Measurements from ENCODE around the gene EBI3. TPM values are rescaled to one million over a fixed set of nuclear protein-coding genes. Genes with fewer than 3 reads are reported as not detected.

The EBI3 gene
- 1.2 to 2.6 TPM (median 1.2 TPM) in 3 replicates for total RNA-seq
- long read RNA-seq, partial matches to known transcripts = 1 of 2 reads
- long read RNA-seq, other reads (novel, unspliced or antisense) = 0 of 2 reads

DNA sequence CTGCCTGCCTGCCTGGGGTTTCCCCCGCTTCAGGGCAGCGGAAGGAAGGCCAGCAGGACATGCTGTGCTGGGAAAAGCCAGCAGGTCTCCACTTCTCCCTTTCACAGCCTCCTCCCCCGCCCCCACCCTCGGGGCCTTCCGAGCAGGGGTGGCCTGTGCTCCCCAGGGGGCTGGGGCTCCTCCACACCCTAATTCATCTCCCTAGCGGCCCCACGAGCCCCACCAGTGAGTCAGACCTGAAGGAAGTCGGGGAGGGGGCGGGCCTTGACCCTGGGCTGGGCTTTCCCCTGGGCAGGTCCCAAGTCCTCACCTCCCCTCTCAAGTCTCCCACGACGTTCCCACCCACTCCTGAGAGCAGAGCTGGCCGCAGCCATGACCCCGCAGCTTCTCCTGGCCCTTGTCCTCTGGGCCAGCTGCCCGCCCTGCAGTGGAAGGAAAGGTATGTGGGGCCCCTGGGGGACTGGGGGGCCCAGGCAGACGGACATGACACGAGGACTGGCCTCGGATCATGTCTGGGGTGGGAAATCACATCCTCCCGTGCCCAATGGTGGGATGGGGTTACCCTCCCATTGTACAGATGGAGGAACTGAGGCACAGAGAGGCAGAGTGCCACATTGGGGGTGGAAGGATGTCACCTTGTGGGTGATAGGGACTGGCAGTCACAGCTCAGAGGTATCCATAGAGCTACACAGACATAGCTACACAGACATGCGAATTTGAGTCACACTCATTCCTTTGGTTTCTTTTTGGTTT lies at the start of gene EBI3:
Gene EBI3, plus strand, starts transcription at position 345 of the 753 bp plus-strand sequence. Its CDS starts 28 bp downstream, at position 373.
- no peaks in the 10 kb centered on the region for H3K9me3 Mint-ChIP-seq (ENCODE audit: low read depth)
- H3K4me3 Mint-ChIP-seq (ENCODE audit: unreplicated experiment) = no peak within 1 kb of the TSS
- no peaks in the 10 kb centered on the region for H3K4me1 Mint-ChIP-seq (ENCODE audit: low read depth)
- H3K27me3 Mint-ChIP-seq (ENCODE audit: low read depth) = peaks cover 10% of the 10 kb centered on the region
- TF ChIP-seq, protein P1, sequence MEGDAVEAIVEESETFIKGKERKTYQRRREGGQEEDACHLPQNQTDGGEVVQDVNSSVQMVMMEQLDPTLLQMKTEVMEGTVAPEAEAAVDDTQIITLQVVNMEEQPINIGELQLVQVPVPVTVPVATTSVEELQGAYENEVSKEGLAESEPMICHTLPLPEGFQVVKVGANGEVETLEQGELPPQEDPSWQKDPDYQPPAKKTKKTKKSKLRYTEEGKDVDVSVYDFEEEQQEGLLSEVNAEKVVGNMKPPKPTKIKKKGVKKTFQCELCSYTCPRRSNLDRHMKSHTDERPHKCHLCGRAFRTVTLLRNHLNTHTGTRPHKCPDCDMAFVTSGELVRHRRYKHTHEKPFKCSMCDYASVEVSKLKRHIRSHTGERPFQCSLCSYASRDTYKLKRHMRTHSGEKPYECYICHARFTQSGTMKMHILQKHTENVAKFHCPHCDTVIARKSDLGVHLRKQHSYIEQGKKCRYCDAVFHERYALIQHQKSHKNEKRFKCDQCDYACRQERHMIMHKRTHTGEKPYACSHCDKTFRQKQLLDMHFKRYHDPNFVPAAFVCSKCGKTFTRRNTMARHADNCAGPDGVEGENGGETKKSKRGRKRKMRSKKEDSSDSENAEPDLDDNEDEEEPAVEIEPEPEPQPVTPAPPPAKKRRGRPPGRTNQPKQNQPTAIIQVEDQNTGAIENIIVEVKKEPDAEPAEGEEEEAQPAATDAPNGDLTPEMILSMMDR (IDR thresholded peaks at IDR 0.05) = no peak
- no peaks in the 10 kb centered on the region for H3K36me3 Mint-ChIP-seq (ENCODE audit: low read depth)
- peak within 1 kb of the TSS; percentile 54 for H3K27ac Mint-ChIP-seq (ENCODE audit: unreplicated experiment)
- no peak for DNase-seq (ENCODE audit: low spot score)

DNA sequence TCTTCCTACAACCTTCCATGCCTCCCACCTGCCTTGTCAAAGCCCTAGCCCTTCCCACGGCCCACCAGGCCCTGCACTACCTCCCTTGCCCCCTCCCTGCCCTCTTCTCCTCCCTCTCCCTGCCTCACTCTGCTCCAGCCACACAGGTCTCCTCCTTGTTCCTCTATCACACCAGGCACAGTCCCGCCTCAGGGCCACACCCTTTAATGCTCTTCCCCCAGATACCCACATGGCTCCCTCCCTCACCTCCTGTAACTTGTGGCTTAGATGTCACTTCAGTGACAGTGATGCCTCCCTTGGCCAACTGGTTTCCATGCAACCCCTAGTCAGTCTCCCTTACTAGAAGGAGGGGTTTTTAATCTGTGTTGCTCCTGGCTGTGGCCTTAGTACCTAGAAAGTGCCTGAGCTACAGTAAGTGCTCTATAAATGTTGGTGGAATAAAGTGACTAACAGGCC lies 48.2 kb upstream of the EBI3 start:
- no peak overlapping the region for H3K27ac Mint-ChIP-seq (ENCODE audit: unreplicated experiment)
- DNase-seq (ENCODE audit: low spot score) = no peak
- no peaks in the 10 kb centered on the region for H3K27me3 Mint-ChIP-seq (ENCODE audit: low read depth)
- H3K4me1 Mint-ChIP-seq (ENCODE audit: low read depth) = peaks cover 18% of the 10 kb centered on the region
- H3K9me3 Mint-ChIP-seq (ENCODE audit: low read depth) = no peaks in the 10 kb centered on the region
- H3K36me3 Mint-ChIP-seq (ENCODE audit: low read depth) = peaks cover 9% of the 10 kb centered on the region
- TF ChIP-seq, protein P1 (IDR thresholded peaks at IDR 0.05) = no peak
- H3K4me3 Mint-ChIP-seq (ENCODE audit: unreplicated experiment) = peak overlapping the region; percentile 97

DNA sequence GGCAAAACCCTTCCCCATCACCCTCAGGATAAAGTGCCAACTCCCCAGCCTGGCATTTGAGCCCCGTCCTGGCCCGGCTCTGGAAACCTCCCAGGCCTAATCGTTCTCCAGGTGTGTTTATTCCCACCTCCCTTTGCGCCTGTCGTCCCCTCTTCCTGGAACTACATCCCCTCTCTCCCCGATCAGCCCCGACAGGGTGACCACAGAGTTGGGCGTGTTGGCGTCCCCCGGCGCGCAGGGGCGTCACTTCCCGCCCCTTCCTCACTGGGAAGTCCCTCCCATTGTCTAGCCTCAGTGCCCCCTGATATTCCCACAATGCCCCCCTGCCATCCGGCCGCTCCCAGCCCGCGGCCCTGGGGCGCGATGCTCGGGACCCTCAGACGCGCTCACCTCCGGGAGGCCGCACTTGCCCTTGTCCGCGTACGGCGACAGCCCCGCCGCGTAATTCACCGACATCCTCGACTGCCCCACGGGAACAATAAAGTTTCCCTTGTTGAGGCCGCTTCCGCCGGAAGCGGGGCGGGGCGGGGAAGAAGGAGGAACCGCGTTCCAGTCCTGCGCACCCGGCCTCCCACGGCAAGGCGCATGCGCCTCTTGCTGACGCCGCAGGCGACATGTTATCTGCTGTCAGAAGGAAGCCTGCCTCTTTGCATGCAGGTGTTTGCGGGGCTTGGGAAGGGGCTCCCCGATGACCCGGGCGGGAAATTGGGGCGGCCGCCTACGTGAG lies 47.1 kb upstream of the EBI3 start, which contains the start of the genes ANKRD24 and SIRT6:
Gene ANKRD24, plus strand, starts transcription at position 606 of the 727 bp plus-strand sequence. CDS start 3,737 bp downstream, outside the sequence.
Gene SIRT6, minus strand, starts transcription at position 480 of the 727 bp plus-strand sequence. Its CDS starts 24 bp downstream, at position 456.
- H3K27ac Mint-ChIP-seq (ENCODE audit: unreplicated experiment) = peak within 1 kb of the TSS; percentile 96
- DNase-seq (ENCODE audit: low spot score) = peak; percentile 98
- peak within 1 kb of the TSS; percentile 97 for H3K4me3 Mint-ChIP-seq (ENCODE audit: unreplicated experiment)
- TF ChIP-seq, protein P1 (IDR thresholded peaks at IDR 0.05) = no peak
- peaks cover 18% of the 10 kb centered on the region for H3K4me1 Mint-ChIP-seq (ENCODE audit: low read depth)
- H3K9me3 Mint-ChIP-seq (ENCODE audit: low read depth) = no peaks in the 10 kb centered on the region
- H3K36me3 Mint-ChIP-seq (ENCODE audit: low read depth) = peaks cover 9% of the 10 kb centered on the region
- no peaks in the 10 kb centered on the region for H3K27me3 Mint-ChIP-seq (ENCODE audit: low read depth)

DNA sequence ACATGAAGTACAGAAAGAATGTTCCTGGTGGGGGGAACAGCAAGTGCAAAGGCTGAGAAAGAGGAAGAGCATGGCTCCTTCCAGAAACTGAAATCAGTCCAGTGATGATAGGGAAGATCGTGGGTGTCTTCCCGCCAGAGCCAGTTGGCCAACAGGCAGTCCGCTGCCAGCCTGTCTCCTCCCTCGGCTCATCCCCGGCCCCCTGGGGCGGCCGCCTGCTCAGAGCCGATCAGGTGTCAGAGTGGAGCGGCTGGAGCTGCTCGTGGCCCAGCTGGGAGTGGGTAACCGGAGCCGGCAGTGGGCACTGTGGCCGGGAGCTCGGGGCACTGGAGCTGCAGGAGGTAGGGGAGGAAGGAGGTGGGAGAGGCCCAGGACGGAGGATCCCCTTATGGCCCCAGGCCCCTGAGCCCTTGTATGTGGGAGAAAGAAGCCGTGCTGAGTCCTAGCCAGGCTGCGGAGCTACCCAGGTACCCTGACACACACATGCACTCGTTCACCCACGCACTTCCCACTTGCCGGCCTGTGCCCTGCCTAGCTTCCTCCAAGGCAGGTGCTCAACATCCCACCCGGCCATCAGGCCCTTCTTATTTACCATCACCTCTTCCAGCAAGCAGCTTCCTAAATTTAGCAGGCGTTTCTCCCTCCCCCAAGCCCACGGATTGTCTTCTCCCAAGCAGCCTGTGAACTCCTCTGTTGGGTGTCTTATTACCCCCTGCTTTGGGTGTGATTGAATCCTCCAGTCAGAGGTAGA lies 45.2 kb upstream of the EBI3 start:
- Mint-ChIP-seq H3K36me3 (ENCODE audit: low read depth) (peaks cover 7% of the 10 kb centered on the region), H3K27me3 (ENCODE audit: low read depth) (no peaks in the 10 kb centered on the region), H3K27ac (ENCODE audit: unreplicated experiment) (no peak overlapping the region), H3K4me1 (ENCODE audit: low read depth) (peaks cover 18% of the 10 kb centered on the region), H3K9me3 (ENCODE audit: low read depth) (no peaks in the 10 kb centered on the region), H3K4me3 (ENCODE audit: unreplicated experiment) (no peak overlapping the region)
- TF ChIP-seq, protein P1 (IDR thresholded peaks at IDR 0.05) = no peak
- no peak for DNase-seq (ENCODE audit: low spot score)

All from chondrocyte (in vitro differentiated cells).